Raji (cell line): Measurements from ENCODE around the gene TMEM19.

ENCODE experiments used
- POLR2A ChIP-seq: IDR thresholded peaks from 2 replicates; pipeline ENCODE4 v1.6.1; 2011; ENCODE audit warnings: low read depth, low read length, control low read depth; ENCODE audit not compliant: insufficient read depth

TMEM19 gene

GRCh38 chr12:71731439-71732356 lies 45.8 kb downstream of the TMEM19 start:
- no peak for TF ChIP-seq POLR2A

- TF ChIP-seq POLR2A = no peak
Measured at GRCh38 chr12:71732357-71732712, 46.5 kb downstream of the TMEM19 start.

DNA sequence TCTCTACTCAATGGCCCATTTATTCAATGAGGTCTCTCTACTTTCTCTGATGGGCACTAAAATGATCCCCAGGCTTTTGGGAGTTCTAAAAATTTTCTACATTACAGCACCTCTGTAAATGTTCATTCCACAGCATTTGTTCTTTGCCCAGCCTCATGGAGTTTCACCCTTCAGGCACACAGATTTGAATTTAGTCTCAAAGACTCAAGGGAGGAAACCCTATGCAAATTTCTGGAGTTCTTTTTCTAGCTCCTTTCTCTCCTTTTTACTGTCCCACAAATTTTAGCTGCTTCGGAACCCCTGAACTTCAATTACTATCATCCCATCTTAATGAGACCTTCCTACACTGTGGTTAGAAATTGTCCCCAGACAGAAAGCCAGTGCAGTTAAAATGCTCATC lies 51.3 kb downstream of the TMEM19 start:
- no peak for TF ChIP-seq POLR2A

- no peak for TF ChIP-seq POLR2A
Measured at GRCh38 chr12:71742998-71743397, 57.1 kb downstream of the TMEM19 start.

DNA sequence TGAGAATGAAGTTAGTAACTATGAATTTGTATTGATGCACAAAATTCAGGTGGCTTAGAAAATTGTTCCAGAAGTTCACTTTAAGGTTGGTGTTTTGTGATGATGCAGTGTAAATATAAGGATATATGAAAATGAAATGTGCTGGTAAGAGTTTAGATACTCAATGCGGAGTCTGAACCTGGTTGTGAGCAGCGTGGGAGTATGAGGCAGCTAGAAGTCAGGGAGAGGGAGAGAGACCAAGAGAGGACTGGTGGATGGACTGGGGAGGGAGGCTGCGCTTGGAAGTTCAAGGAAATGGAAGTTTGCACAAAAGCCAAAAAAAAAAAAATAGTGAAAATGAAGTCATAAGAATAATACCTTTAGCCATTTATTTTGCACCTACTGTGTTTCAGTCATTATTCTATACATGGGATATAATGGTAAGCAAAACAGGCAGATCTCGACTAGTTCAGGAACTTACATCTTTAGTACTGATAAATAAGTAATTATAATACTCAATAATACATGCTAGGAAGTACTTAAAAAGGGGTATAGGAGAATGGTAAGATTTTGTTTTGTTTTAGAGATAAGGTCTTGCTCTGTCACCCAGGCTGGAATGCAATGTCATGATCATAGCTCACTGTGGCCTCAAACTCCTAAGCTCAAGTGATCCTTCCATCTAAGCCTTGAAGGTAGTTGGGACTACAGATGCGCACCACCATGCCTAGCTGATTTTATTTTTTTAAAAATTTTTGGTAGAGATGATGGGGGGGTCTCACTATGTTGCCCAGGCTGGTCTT lies 58.8 kb downstream of the TMEM19 start:
- no peak for TF ChIP-seq POLR2A

- no peak for TF ChIP-seq POLR2A
Measured at GRCh38 chr12:71746974-71747611, 61.2 kb downstream of the TMEM19 start.

DNA sequence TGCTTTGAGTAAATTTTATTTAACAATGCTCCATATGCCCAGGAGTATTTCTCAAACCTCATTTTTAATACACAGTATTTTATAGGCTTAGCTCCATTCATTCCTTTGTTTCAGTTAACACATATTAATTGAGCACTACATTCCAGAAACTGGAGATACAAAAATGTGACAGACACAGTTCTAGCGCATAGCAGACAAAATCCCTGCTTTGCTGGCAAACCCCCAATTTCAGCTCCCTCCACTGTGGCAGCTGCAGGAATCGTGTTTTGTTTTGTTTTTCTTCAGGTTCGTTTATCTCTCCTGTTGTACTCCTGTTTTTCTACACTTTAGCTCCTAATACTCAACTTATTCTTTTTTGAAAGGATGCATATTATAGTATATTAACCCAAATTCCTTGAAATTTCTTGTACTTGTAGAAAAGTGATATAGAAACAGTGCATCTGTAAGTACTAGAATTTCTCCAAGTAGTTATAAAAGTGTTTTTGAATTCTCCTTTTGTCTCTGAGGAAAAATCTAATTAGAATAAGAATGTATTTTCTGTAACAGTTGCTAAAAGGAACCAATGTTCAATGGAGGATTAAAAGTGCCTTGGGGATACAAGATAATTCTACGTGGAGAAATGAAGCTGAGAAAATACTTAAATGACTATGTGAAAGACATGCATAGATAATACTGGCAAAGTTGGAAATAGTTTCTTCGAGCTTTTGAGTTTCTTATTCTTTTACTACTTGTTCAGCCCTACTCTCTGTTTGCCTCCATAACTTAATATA lies 62.4 kb downstream of the TMEM19 start:
- TF ChIP-seq POLR2A = no peak

DNA sequence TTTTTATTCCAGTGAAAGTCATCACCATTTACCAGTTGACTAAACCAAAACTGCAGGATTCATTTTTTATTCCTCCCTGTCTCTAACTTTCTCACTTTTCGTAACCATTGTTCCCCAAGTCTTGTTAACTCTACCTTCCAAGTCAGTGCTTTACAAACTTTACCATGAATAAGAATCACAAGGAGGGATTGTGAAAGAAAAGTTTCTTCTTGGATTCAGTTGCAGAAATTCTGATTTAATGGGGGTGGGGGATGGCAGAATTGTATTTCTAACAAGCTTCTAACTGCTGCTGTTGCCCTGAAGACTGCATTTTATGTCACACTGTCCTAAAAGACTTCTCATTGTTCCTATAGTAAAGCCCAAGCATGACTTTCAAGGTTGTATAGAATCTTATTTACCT lies 63.8 kb downstream of the TMEM19 start:
- no peak for TF ChIP-seq POLR2A

DNA sequence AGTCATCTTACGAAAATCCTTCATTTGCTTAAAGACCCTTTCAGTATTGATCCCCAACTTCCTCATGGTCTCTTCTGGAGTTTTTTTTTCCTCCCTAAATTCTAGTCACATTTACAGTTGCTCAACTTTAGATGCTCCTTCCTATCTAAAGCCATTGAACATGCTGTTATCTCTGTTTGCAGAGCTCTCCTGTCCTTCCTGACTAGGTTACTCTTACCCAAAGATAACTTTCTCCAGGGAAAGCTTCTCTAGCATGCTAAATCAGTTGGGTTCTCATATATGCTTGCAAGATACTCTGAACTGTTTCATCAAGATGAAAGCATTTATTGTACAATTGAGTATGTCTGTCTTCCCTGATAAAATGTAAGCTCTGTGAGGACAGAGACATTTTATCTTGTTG lies 67.0 kb downstream of the TMEM19 start:
- TF ChIP-seq POLR2A = no peak
